GM19328 (cell line): Measurements from ENCODE around the gene SLC37A1.

ENCODE experiments used
- ATAC-seq: cut with Tn5 transposase; IDR thresholded peaks from one replicate; pipeline ENCODE4 v1.9.1; 2021; ENCODE audit warnings: mild to moderate bottlenecking, moderate library complexity; ENCODE audit not compliant: unreplicated experiment

Gene SLC37A1

GRCh38 chr21:42525676-42526378 lies 12.2 kb downstream of the SLC37A1 start:
- ATAC-seq = no peak

- no peak for ATAC-seq
Observed at GRCh38 chr21:42526379-42526727, 12.7 kb downstream of the SLC37A1 start.

- no peak for ATAC-seq
Observed at GRCh38 chr21:42527127-42527488, 13.5 kb downstream of the SLC37A1 start.

GRCh38 chr21:42527489-42528158 lies 14.0 kb downstream of the SLC37A1 start:
- no peak for ATAC-seq

GRCh38 chr21:42530167-42530518 lies 16.5 kb downstream of the SLC37A1 start:
- no peak for ATAC-seq

- ATAC-seq = no peak
Observed at GRCh38 chr21:42531771-42532170, 18.1 kb downstream of the SLC37A1 start.

- no peak for ATAC-seq
Observed at GRCh38 chr21:42532466-42533181, 19.0 kb downstream of the SLC37A1 start.

- ATAC-seq = no peak
Observed at GRCh38 chr21:42533306-42533962, 19.8 kb downstream of the SLC37A1 start.

DNA sequence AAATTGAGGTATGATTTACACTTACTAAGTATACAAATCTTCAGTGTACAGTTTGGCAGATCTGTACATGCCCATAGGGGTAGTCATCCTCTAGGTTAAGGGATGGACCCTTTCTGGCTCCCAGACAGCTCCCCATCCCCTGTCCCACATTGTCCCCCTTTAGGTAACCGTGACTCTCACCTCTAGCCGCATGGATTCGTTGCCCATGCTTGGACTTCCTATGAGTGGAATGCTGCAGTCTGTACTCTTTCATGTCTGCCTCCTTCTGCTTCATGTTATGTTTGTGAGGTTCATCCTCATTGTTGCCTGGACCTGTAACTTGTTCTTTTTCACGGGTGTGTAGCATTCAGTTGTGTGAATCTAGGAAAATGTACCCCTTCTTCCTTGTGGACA lies 20.3 kb downstream of the SLC37A1 start:
- no peak for ATAC-seq

- ATAC-seq = no peak
Observed at GRCh38 chr21:42534421-42535378, 21.0 kb downstream of the SLC37A1 start.

DNA sequence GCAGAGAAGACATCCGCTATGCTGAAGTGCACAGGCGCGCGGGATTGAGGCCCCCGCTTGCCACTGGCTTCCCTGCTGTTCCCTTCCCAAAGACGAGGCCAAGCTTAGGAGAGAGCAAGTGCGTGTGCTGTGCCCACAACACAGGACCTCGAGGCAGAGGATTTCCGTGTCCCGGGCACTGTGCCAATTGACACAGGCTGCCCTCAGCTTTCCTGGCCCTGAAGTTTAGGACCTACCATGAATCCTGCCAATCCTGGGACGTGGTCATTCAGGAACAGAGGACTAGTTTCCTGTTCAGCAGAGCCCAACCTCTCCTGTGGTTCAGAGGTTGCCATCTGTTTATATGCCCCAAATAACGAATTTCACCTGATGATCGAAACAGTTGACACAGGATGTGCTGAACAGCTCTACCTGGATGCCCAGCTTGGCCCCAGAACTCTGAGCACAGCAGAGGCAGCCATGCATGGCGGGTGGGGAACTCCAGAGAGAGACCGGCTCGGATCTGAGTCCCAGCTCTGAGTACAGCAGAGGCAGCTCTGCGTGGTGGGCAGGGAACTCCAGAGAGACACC lies 22.0 kb downstream of the SLC37A1 start:
- ATAC-seq = no peak

GRCh38 chr21:42536601-42537000 lies 22.9 kb downstream of the SLC37A1 start:
- no peak for ATAC-seq

GRCh38 chr21:42537106-42537742 lies 23.6 kb downstream of the SLC37A1 start:
- no peak for ATAC-seq

DNA sequence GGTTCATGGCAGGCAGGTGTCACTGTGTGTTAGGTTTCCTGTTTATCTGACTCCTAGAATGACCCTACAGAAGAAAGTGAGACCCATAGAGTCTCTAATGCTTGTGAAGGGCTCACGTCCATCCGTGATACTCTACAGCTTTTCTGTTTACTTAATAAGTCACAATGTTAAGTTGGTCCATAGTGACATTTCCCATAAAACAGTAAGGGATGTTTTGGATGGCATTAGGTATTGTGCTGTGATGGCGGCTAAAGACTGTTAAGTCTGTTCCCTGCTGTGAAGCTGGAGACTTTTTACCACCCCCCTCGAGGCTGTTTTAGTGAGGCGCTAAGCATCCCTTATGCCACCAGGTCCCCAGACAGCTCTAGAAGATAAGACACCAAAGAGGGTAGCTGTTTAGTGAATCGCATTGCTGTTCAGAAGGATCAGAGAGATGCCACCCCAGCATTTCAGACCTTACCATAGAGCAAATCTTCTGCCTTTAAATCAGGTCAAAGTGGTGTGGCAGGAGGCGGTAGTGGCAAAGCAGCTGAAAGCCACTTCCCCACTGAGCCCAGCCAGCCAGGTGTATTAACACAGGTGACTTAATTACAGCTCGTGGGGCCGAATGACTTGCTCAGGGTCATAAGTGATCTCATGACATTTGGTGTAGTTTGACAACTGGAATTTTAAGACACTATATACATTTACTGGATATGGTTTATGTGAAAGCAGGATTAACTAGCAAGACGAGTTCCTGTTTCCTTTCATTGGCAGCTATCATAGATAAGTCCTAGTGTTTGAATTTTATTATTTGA lies 25.0 kb downstream of the SLC37A1 start:
- no peak for ATAC-seq

DNA sequence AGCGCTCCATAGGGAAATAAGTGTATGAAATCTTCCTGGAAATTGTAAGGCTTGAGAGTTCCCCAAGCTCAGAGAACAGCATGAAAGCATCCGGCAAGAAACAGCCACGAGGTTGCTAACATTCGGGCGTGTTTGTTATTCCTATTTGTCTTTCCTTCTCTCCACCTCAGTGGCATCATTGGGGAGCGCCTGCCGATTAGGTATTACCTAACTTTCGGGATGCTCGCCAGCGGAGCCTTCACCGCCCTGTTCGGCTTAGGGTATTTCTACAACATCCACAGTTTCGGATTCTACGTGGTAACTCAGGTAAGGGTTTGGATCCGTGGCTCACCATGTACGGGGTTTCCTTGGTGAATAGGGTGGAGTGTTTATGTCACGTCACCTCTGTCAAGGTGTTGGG lies 25.7 kb downstream of the SLC37A1 start:
- ATAC-seq = no peak

DNA sequence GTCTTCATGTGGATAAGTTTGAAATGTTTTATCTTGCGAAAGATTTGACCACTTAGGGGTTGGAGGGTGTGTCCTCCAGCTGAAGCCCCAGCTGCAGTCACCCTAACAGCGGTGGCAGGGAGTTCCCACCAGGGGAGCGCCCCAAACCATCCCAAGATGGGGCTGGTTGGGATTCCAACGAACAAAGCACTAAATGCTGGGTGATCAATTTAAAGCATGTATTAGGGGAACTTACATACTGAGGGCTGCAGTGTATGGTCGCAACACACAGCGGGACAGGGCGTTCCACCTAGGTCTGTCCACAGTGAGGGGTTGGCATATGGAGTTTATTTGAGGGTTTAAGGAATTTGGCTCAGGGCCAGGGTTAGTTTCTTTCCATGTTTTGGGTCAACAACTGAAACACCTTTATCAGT lies 26.3 kb downstream of the SLC37A1 start:
- ATAC-seq = no peak

DNA sequence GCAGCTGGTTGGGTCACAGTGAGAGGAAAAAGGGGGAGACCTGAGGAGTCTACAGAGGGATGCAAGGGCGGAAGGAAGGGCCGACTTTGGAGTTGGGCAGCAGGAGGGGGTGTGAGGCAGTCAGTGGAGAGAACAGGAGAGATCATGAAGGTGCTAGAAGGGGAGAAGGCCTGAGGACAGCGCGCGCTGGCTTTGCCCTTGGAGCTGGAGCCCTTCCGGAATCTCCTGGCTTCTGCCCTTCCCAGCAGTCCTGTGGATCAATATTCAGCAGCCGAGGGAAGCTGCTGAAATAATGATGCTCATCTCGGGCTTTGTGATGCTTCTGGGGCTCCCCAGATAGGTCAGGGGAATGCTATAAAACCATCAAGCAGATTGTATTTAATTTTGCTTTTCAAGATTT lies 26.7 kb downstream of the SLC37A1 start:
- no peak for ATAC-seq

- ATAC-seq = no peak
Observed at GRCh38 chr21:42541174-42541573, 27.5 kb downstream of the SLC37A1 start.

DNA sequence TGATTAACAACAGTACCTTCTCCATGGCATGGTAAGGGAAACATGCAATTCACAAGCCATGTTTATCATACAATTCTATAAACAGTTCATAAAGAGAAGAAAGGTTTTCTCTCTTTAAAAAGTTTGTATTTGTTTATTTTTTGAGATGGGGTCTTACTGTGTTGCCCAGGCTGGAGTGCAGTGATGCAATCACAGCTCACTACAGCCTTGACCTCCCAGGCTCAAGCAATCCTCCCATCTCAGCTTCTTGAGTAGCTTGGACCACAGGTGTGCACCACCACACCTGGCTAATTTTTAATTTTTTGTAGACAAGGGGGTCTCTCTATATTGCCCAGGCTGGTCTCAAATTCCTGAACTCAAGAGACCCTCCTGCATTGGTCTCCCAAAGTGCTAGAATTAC lies 28.0 kb downstream of the SLC37A1 start:
- no peak for ATAC-seq
